Trophoblast cell (in vitro differentiated cells and primary cell): ENCODE measurements around the gene SUSD6.
A peak's percentile ranks its signal among the peaks of the same experiment; 100 is the strongest.

Experiments used
- DNase-seq, 2 donors: peaks; one replicate each; pipeline ENCODE4 v3.0.0-alpha.2; 2016
- H2AFZ ChIP-seq: 2 replicates; pipeline ENCODE4 v1.6.1; 2013; ENCODE audit warnings: low read length, moderate library complexity, mild to moderate bottlenecking; ENCODE audit not compliant: insufficient read depth, poor library complexity
- H2AK5ac ChIP-seq: 2 replicates; pipeline ENCODE4 v1.6.1; 2013; ENCODE audit warnings: mild to moderate bottlenecking, low read length
- H2BK120ac ChIP-seq: 2 replicates; pipeline ENCODE4 v1.6.1; 2013; ENCODE audit warnings: low read length, mild to moderate bottlenecking, moderate library complexity; ENCODE audit not compliant: insufficient read depth, poor library complexity
- H2BK12ac ChIP-seq: 2 replicates; pipeline ENCODE4 v1.6.1; 2013; ENCODE audit warnings: mild to moderate bottlenecking, low read length, moderate library complexity
- H2BK5ac ChIP-seq: 2 replicates; pipeline ENCODE4 v1.6.1; 2013; ENCODE audit warnings: low read length, low read depth, moderate library complexity, mild to moderate bottlenecking; ENCODE audit not compliant: poor library complexity
- H3K14ac ChIP-seq: 2 replicates; pipeline ENCODE4 v1.6.1; 2013; ENCODE audit warnings: mild to moderate bottlenecking, low read length
- H3K18ac ChIP-seq: 2 replicates; pipeline ENCODE4 v1.6.1; 2013; ENCODE audit warnings: mild to moderate bottlenecking, low read length
- H3K23ac ChIP-seq: 2 replicates; pipeline ENCODE4 v1.6.1; 2013; ENCODE audit warnings: low read length
- H3K27ac ChIP-seq: 2 replicates; pipeline ENCODE4 v1.5.1; 2013; ENCODE audit warnings: low read depth, mild to moderate bottlenecking, inconsistent platforms, low read length, moderate library complexity
- H3K27me3 ChIP-seq: 2 replicates; pipeline ENCODE4 v1.6.1; 2013; ENCODE audit warnings: inconsistent platforms, mild to moderate bottlenecking, low read length, moderate library complexity; ENCODE audit not compliant: insufficient read depth
- H3K36me3 ChIP-seq, 2 experiments: 1 replicate in 1 of 2; 2 replicates in 1 of 2; pipeline ENCODE4 v1.6.1; 2013; ENCODE audit warnings: low read length in 2 of 2, mild to moderate bottlenecking in 2 of 2, moderate library complexity in 1 of 2; ENCODE audit not compliant: insufficient read depth in 2 of 2, control insufficient read depth in 1 of 2
- H3K4ac ChIP-seq: 2 replicates; pipeline ENCODE4 v1.6.1; 2013; ENCODE audit warnings: low read depth, mild to moderate bottlenecking, low read length, moderate library complexity
- H3K4me1 ChIP-seq, 2 experiments: 1 replicate in 1 of 2; 2 replicates in 1 of 2; pipeline ENCODE4 v1.6.1; 2013; ENCODE audit warnings: low read length in 2 of 2, mild to moderate bottlenecking in 2 of 2, moderate library complexity in 1 of 2; ENCODE audit not compliant: insufficient read depth in 2 of 2, control insufficient read depth in 1 of 2
- H3K4me2 ChIP-seq: 2 replicates; pipeline ENCODE4 v1.6.1; 2013; ENCODE audit warnings: inconsistent platforms, mild to moderate bottlenecking, low read length, moderate library complexity
- H3K4me3 ChIP-seq: 2 replicates; pipeline ENCODE4 v1.5.1; 2013; ENCODE audit warnings: mild to moderate bottlenecking, low read depth, low read length, inconsistent platforms
- H3K79me1 ChIP-seq: one replicate; pipeline ENCODE4 v1.6.1; 2013; ENCODE audit warnings: low read length
- H3K79me2 ChIP-seq: 2 replicates; pipeline ENCODE4 v1.6.1; 2013; ENCODE audit warnings: low read length, mild to moderate bottlenecking; ENCODE audit not compliant: control insufficient read depth, insufficient read depth, poor library complexity
- H3K9ac ChIP-seq: 2 replicates; pipeline ENCODE4 v1.6.1; 2013; ENCODE audit warnings: mild to moderate bottlenecking, low read length
- H3K9me3 ChIP-seq: 2 replicates; pipeline ENCODE4 v1.6.1; 2013; ENCODE audit warnings: low read depth, mild to moderate bottlenecking, control low read depth, inconsistent platforms, low read length; ENCODE audit not compliant: insufficient read depth
- H4K12ac ChIP-seq: 2 replicates; pipeline ENCODE4 v1.6.1; 2013; ENCODE audit warnings: low read depth, mild to moderate bottlenecking, low read length, moderate library complexity
- H4K8ac ChIP-seq: 2 replicates; pipeline ENCODE4 v1.6.1; 2013; ENCODE audit warnings: low read depth, mild to moderate bottlenecking, low read length, moderate library complexity
- H4K91ac ChIP-seq: one replicate; pipeline ENCODE4 v1.6.1; 2013; ENCODE audit warnings: low read depth, mild to moderate bottlenecking, low read length, moderate library complexity
- WGBS: extraction: QIAGEN DNeasy Blood & Tissue Kit; methylation state at CpG from one replicate; pipeline ENCODE4 v1.1.7; 2013; ENCODE audit warnings: missing lambda C conversion rate; ENCODE audit not compliant: insufficient read length, insufficient coverage; ENCODE audit errors: extremely low coverage; 5-methylcytosine and 5-hydroxymethylcytosine counted together

The SUSD6 gene

GRCh38 chr14:69662636-69663299, 51.4 kb downstream of the SUSD6 start:
- no peak overlapping the region for H4K8ac ChIP-seq
- H3K14ac ChIP-seq, result no peak overlapping the region
- no peak overlapping the region for H3K27ac ChIP-seq
- H2AFZ ChIP-seq, result no peak overlapping the region
- H3K79me2 ChIP-seq, result peaks cover 2% of the 10 kb centered on the region
- H3K4ac ChIP-seq, result no peak overlapping the region
- H3K36me3 ChIP-seq, result no peaks in the 10 kb centered on the region
- H2BK12ac ChIP-seq, result no peak overlapping the region
- peak in 1 of 2 donors; percentile 34 for DNase-seq
- H3K18ac ChIP-seq, result no peak overlapping the region
- no peak overlapping the region for H3K23ac ChIP-seq
- WGBS, result no CpG with 5 or more reads among the region's 1 CpG
- no peaks in the 10 kb centered on the region for H3K27me3 ChIP-seq
- no peak overlapping the region for H4K91ac ChIP-seq
- H3K4me1 ChIP-seq, result peaks cover 4 to 12% of the 10 kb centered on the region in 2 experiments
- no peak overlapping the region for H2BK120ac ChIP-seq
- H3K4me3 ChIP-seq, result no peak overlapping the region
- H2AK5ac ChIP-seq, result no peak overlapping the region
- no peak overlapping the region for H3K9ac ChIP-seq
- no peaks in the 10 kb centered on the region for H3K79me1 ChIP-seq
- no peaks in the 10 kb centered on the region for H3K9me3 ChIP-seq
- H4K12ac ChIP-seq, result no peak overlapping the region
- no peak overlapping the region for H3K4me2 ChIP-seq
- no peak overlapping the region for H2BK5ac ChIP-seq

- H3K4me1 ChIP-seq, result peaks cover 3 to 8% of the 10 kb centered on the region in 2 experiments
- H3K9me3 ChIP-seq, result no peaks in the 10 kb centered on the region
- H3K27me3 ChIP-seq, result no peaks in the 10 kb centered on the region
- H2AK5ac ChIP-seq, result no peak overlapping the region
- no peak overlapping the region for H3K9ac ChIP-seq
- no peak overlapping the region for H2BK120ac ChIP-seq
- no peak overlapping the region for H2AFZ ChIP-seq
- WGBS, result no CpG with 5 or more reads among the region's 3 CpGs
- no peak overlapping the region for H3K4me2 ChIP-seq
- no peak overlapping the region for H2BK5ac ChIP-seq
- H3K4ac ChIP-seq, result no peak overlapping the region
- no peak overlapping the region for H3K14ac ChIP-seq
- peaks cover 2% of the 10 kb centered on the region for H3K79me2 ChIP-seq
- no peak overlapping the region for H3K23ac ChIP-seq
- no peaks in the 10 kb centered on the region for H3K79me1 ChIP-seq
- no peak overlapping the region for H4K12ac ChIP-seq
- H4K91ac ChIP-seq, result no peak overlapping the region
- no peak for DNase-seq
- no peak overlapping the region for H4K8ac ChIP-seq
- H3K18ac ChIP-seq, result no peak overlapping the region
- no peaks in the 10 kb centered on the region for H3K36me3 ChIP-seq
- no peak overlapping the region for H3K4me3 ChIP-seq
- no peak overlapping the region for H3K27ac ChIP-seq
- no peak overlapping the region for H2BK12ac ChIP-seq
Measured at GRCh38 chr14:69663300-69663643, 51.9 kb downstream of the SUSD6 start.

- H3K79me2 ChIP-seq, result peaks cover 2% of the 10 kb centered on the region
- no peak overlapping the region for H3K4ac ChIP-seq
- no peak overlapping the region for H3K27ac ChIP-seq
- H2BK5ac ChIP-seq, result no peak overlapping the region
- no peak overlapping the region for H3K23ac ChIP-seq
- H2BK12ac ChIP-seq, result no peak overlapping the region
- peaks cover 2 to 3% of the 10 kb centered on the region in 2 experiments for H3K4me1 ChIP-seq
- H4K91ac ChIP-seq, result no peak overlapping the region
- H3K9me3 ChIP-seq, result no peaks in the 10 kb centered on the region
- H3K9ac ChIP-seq, result no peak overlapping the region
- H3K14ac ChIP-seq, result no peak overlapping the region
- DNase-seq, result no peak
- H4K12ac ChIP-seq, result no peak overlapping the region
- no peaks in the 10 kb centered on the region for H3K27me3 ChIP-seq
- WGBS, result no CpG with 5 or more reads among the region's 4 CpGs
- no peak overlapping the region for H2AFZ ChIP-seq
- no peak overlapping the region for H2BK120ac ChIP-seq
- H3K4me3 ChIP-seq, result no peak overlapping the region
- no peak overlapping the region for H4K8ac ChIP-seq
- H3K79me1 ChIP-seq, result no peaks in the 10 kb centered on the region
- H3K36me3 ChIP-seq, result no peaks in the 10 kb centered on the region
- H3K4me2 ChIP-seq, result no peak overlapping the region
- no peak overlapping the region for H2AK5ac ChIP-seq
- H3K18ac ChIP-seq, result no peak overlapping the region
Measured at GRCh38 chr14:69664265-69664664, 52.9 kb downstream of the SUSD6 start.

GRCh38 chr14:69664865-69665526, 53.6 kb downstream of the SUSD6 start:
- Histone ChIP-seq H3K4me3 (no peak overlapping the region), H3K79me1 (no peaks in the 10 kb centered on the region), H3K18ac (no peak overlapping the region), H4K91ac (no peak overlapping the region), H4K12ac (no peak overlapping the region), H3K23ac (no peak overlapping the region), H3K14ac (no peak overlapping the region), H2BK12ac (no peak overlapping the region), H2AK5ac (no peak overlapping the region), H3K27me3 (no peaks in the 10 kb centered on the region), H2BK5ac (no peak overlapping the region), H3K4me1 (peaks cover 2 to 3% of the 10 kb centered on the region in 2 experiments), H3K27ac (no peak overlapping the region), H3K4me2 (no peak overlapping the region), H3K4ac (no peak overlapping the region), H3K36me3 (no peaks in the 10 kb centered on the region), H3K9ac (no peak overlapping the region), H2BK120ac (no peak overlapping the region), H2AFZ (no peak overlapping the region), H4K8ac (no peak overlapping the region), H3K79me2 (peaks cover 2% of the 10 kb centered on the region), H3K9me3 (no peaks in the 10 kb centered on the region)
- WGBS, result no CpG with 5 or more reads among the region's 7 CpGs
- DNase-seq, result no peak
